GM18508 (cell line): ENCODE measurements around the gene ADRA2B.
"Not testable (repeated sequence)": the region's sequence is repeated elsewhere in the genome, so short reads cannot be mapped to it uniquely, and the experiment has no call there.

Experiments used
- ATAC-seq: cut with Tn5 transposase; IDR thresholded peaks from one replicate; pipeline ENCODE4 v1.9.1; 2021; ENCODE audit warnings: moderate number of reproducible peaks; ENCODE audit not compliant: insufficient read depth, unreplicated experiment

The ADRA2B gene

DNA sequence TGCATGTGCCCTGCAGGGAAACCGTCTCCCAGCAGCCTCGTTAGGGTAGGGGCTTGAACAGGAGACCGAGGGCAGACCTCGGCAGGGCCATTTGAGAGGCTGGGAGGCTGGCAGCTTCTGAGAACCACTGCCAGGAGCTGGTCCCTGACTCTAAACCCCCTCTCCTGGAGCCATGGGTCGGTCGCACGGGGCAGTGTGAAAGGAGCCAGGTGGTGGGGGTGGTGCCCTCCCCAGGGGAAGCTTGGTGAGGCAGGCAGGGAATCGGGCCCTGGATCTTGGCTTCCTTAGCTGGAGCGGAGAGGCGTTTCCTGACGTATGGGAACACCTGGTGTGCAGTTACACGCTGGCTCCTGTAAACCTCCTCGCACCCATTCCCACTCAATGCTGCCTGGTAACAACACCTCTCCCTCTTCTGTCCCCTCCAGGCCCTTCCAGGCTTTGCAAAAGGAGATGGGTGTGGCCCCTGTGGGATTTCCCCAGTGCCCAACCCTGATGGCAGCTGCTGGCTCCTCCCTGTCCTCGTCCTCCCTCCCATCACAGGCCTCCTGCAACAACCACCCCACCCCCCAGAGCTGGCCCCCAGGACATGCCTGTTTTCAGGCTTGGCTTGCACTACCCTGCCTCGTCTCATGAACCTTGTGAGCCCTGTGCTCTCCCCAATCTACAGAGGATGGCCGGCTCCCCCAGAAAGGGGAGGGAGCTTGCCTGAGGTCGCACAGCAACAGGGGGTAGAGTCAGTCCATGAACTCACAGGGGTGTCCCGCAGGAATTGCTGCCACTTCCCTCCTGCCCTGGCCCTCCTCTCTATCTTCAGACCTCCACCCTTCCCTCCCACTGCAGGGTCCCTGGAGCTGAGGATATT lies 24.4 kb downstream of the ADRA2B start:
- no peak for ATAC-seq

DNA sequence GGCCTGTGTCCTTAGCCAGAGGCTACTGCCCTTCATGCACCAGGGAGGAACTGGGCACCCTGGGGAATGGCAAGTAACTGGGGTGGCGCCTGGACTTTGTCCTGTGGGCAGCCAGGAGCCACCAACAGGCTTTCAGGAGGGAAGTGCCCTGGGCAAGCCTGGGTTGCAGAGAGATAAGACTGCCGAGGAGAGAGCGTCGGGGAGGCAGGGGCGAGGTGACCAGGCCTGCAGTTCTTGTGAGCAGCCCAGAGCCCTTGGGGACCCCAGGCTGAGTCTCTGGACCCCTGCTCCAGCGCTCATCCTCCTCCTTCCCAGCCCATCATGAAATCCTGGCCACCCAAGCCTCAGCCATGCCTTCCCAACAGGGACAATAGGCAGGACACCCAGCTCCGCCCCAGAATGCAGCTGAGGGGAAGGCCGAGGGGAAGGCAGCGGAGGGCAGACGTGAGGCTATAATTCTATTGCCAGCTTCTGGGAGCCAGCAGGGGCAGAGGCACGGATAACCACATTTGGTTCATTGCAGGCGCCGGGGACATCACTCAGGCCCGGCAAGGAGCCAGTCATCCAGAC lies 25.1 kb downstream of the ADRA2B start:
- no peak for ATAC-seq

DNA sequence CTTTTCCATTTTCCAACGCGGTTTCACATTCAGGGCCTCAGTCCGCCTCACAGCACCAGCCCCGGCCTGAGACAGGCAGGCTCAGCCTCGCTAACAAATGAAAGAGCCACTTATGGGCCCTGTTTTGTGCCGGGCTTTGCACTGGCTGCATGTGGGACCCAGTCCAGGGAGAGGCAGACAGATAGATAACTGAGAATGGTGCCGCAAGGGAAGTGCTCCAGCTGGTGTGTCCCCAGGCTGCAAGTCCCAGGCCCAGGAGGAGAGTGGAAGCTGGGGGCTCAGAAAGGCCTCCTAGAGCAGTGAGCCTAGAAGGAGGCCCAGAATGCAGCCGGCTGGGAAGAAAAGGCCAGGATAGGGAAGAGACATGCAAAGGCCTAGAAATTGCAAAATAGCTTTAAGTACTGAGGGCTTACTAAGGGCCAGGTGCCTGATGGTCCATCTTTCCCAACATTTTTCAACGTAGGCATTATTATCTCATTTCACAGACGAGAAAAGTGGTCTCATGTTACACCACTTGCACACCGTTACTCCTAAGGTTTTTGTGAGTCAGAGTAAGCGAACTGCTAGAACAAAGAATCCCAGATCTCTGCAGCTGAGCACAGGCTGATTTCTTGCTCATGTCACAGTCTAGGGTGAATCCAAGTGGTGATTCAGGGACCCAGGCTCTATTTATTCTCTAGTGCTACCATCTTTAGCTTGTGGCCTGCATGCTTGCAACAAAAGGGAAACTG lies 26.0 kb downstream of the ADRA2B start:
- no peak for ATAC-seq

DNA sequence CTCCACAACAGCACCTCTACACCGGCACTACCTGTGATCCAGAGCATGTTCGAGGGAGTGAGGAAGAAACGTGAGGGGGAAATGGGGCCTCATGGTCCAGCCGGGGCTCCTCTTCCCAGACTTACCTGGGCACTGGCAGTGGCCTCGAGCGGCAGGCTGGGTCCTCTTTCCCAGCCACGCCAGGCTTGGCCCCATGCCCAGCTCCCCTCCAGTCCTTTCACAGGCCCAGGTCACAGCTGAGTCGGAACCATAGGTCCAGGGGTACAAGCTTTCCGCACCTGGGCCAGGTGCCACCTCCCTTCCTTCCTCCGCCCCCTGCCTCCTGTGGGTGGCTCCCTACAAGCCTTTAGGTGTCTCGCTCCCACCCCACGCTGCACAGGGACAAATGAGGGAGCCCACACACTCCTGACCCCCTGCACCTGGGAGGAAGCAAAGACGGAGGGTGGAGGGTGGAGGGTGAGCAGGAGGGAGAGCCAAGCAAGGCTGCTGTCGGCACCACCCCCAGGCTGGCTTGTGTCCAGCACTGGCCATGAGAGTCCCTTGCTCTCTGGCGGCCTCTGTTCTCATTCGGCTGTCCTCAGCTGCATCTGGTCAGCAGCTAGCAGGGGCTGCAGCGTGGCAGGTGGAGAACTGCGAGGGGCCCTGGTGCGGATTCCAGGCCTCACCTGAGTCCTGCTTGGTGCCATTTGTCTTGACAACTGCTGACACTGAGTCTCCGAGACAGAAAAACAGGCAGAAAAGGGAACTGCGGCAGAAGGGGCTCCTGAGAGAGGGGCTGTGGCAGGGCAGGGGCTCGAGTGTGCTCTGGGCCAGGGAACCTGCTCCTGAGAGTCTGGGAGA lies 26.8 kb downstream of the ADRA2B start:
- ATAC-seq, result no peak

DNA sequence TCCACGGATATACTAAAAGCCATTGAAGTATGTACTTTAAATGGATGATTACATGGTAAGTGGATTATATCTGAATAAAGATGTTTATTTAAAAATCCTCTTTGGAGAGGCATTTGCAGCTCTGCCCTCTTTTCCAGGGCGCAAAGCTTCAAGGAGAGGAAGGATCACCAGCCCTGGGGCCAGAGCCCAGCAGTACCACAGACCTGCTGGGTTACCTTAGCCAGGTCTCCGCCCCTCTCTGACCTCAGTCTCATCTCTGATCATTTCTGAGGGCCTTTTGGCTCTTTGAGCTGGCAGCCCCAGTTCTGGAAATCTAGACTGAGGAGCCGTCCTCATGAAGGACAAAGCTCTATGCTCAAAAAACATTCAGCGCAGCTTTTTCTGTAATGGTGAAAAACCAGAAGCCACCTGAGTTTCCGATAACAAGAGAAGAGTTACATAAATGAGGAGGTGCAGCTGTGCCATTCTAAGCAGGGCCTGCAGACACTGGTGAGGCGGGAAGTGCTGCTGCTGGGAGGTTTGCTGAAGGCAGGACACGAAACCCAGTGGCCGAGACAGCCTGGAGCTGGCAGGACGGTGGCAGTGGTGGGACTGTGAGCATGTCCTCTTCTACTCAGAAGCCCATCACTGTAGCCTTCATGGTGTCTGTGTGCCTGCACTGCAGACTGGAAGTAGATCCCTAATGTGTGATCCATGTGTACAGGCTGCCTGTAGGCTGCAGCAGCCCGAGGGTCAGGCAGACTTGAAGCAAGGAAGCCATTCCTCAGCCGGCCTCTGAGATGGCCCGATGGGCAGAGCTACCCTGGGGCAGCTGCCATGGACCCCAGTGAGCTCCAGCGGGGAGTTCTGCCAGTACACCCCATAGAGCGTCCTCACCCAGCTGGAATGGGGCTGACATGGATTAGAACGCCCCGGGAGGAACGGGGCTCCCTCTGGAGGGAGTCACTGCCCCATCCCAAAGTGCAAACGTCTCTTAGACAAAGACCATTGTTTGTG lies 27.7 kb downstream of the ADRA2B start:
- no peak for ATAC-seq

DNA sequence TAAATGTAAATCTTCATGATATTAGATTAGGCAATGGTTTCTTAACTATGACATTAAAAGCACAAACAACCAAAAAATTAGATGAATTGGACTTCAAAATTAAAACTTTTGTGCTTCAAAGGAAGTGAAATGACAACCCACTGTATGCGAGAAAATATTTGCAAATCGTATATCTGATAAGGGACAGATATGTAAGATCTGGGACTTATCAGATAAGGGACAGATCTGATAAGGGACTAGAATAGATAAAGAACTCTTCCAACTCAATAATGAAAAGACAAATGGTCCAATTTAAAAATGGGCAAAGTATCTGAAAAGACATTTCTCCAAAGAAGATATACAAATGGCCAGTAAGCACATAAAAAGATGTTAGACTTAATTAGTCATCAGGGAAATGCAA lies 29.2 kb downstream of the ADRA2B start:
- ATAC-seq, result no peak

DNA sequence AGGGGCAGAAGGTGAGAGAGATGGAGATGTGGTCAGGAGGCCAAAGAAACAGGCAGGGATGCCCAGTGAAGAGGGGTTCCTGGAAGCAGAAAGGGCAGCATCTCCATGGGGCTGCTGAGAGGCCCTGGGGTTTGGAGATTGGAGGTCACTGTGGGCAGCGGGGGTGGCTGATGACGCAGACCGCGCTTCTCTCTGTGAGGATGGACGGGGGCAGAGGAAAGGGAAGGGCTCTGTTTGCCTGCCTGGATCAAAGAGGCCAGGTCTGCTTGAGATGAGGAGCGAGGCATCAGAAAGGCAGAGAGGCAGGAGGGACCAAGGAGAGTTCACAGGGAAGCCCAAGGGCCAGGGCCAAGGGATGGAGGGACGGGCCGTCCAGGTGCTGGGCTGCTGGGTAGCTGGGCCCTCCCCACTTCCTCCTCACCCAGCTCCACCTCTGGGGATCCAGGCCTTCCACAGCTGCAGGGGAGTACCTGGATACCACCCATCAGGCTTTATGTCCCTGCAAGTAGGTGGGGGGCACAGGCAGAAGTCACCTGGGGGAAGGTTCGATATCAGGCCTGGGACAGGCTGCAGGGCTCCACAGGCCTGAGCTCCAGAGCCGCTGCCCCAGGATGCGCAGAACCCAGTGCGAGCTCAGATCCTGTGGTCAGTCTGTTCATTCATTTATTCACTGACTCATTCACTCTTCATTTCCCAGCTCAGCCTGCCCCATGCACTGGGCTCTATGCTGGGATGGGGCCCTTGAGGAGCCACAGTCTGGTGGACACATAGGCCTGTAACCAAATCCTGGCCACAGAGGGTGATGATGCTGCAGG lies 30.6 kb downstream of the ADRA2B start:
- ATAC-seq, result no peak

DNA sequence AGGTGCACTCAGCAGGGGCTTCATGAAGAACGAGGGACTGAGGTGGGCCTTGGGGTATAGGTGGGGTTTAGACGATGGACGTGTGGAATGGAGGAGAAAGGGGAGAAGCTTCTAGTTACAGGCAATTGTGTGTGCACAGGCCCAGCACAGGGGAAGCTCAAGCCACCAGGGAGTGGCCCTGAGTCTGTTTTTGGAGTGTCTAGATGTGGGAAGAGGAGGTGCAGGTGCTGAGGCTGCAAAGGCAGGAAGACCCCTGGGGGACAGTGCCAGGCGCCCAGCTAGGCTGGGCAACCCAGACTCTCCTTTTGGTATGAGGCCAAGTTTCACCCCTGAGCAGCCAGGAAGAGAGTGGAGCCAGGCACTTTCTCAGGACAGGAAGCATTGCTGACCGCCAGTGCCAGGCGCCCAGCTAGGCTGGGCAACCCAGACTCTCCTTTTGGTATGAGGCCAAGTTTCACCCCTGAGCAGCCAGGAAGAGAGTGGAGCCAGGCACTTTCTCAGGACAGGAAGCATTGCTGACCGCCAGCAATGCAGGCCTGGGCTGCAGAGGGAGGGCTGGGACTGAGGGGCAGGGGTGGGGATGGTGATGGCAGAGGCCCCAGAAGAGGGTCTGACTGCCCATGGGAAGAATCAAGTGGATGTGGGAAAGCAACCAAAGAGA lies 31.4 kb downstream of the ADRA2B start:
- not testable (repeated sequence) for ATAC-seq

DNA sequence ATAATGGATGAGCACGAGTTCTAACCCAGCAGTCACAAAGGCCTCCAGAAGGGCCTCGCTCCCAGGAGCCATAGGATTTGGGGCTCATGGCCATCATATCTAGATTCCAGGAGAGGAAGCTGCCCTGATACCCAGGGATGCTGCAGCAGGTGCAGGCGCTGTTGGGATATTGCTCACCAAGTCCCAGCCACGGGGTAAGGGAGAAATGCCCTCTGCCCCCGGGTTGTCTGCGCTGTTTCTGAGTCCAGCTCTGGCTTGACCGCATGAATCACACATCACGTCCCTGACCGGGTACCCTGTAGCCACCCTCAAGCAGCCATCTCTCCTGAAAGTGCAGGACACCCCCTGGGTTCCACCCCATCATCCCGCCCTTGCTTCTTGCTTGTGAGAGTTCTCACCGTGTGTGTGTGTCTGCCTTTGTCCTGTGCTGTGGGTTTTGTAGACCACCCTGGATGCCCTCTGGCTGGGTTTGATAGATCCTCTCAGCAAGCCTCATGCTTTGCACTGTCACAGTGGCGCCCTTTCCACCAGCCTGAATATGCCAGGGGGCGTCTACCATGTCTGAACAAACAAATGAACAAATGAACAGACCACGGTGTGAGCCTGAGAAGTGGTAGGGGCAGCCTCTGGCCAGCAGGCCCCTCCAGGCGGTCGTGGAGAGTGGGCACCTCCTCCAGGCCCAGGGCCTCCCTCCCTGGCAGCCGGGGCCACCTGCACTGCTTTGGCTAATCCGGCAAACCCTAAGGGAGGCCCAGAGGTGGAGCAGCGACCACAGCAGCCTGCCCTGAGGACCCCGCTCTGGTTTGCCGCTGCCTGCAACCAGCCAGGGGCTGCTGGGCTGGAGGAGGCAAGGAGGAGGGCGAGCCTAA lies 32.1 kb downstream of the ADRA2B start:
- ATAC-seq, result no peak

DNA sequence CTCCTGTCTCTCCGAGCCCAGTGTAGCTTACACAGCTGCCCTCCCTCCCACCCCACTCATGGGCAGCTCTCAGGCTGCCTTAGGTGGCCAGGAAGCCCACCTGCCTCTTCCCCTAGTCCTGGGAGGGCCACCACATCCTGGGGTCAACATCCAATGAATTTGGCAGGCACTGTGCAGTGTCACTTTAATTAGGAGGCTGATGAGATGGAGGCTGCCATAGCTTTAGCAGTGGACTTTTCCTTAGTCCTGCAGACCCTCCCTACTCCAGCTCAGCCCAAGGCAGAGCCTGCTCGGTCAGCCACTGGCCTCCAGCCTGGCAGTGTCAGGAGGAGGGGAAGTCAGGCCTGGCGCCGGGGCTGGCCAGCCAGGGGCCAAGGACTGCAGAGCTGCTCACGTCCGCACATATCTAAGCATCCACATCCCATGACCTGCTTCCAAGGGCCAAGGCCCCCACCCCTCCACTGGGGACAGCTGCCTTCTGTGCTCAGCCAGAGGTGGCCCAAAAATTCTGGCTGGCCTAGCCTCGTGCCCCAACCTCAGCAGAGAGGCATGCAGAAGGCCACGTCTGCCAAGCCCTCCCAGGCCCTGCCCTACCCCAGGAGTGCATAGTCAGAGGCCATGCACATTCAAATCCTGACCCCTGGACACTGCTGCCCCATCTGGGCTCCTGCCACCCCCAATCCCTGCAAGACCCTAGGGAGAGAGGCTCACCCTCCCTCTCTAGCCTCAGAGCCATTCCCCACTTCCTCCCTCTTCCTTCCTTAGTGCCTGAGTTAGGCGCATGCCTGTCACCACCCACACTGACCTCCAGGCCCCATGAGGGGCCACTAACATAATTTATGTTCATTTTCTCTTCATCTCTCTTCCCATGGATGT lies 33.1 kb downstream of the ADRA2B start:
- no peak for ATAC-seq

DNA sequence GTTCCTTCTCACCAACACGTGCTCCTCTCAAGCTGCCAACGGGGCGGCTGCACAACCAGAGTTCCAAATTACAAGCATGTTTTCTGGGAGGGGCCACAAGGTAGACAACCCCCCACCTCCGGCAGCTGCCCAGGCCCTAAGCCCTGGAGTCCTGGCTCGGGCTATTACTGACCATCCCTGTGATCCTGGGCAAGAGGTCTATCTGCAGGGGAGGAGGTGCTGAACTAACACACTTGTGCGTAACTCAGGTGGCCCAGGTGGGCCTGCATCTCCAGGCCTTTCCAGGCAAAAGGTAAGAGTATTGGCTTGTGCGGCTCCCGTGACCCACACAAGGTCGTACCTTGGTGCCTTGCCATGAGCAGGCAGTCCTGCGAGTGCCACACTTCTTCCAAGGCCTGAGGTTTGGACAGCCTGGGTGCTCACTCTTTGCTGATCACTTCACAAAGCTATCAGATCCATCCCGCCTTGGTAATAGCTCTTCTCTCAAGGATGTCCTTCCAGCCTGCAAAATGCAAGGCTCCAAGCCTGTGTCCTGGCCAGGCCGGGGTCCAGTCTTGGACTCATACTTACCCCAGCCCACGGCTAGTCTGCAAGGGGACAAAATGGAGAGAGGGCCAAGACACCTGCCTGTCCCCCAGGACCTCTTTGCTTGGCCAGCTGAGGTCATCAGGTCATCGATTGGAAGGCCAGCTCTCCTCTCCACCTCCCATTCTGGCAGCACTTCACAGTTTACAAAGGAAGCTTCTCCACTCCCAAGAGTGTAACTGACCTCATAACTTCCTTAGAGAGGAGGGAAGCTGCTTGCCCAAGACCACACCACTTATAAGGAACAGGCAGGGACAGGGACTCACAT lies 33.9 kb downstream of the ADRA2B start:
- no peak for ATAC-seq

DNA sequence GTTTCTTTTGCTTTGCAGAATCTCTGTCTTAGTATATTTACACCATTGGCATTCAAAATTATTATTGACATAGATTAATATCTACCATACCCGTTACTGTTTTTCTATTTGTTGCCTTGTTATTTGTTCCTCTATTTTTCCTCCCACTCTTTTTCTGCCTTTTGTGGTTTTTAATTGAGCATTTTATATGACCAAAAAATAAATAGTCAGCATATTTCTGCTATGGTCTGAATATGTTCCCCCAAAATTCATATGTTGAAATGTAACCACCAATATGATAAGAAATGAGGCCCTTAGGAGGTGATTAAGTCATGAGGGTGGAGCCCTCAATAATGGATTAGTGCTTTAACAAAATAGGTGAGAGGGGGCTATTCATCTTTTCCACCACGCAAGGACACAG lies 35.3 kb downstream of the ADRA2B start:
- no peak for ATAC-seq

DNA sequence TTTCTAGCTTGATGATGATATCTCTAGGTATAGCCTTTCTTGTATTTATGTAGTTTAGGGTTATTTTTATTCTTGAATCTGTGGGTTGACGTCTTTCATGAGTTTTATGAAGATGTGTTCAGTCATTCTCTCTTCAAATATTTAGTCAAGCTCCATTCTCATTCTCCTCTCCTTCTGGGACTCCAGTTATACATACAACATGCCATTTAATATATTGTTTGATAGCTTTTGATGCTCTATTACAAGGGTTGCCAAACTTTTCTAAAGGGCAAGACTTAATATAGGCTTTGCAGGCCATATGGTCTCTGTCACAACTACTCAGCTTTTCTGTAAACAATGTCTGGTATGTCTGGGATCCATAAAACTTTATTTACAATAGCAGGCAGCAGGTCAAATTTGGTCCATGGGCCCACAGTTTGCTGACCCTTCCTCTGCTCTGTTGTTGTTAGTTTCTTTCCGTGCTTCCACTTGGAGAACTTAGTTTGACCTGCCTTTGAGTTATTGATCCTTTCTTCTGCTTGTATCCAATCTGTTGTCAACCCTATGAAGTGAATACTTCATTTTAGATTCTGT lies 41.1 kb downstream of the ADRA2B start:
- no peak for ATAC-seq

DNA sequence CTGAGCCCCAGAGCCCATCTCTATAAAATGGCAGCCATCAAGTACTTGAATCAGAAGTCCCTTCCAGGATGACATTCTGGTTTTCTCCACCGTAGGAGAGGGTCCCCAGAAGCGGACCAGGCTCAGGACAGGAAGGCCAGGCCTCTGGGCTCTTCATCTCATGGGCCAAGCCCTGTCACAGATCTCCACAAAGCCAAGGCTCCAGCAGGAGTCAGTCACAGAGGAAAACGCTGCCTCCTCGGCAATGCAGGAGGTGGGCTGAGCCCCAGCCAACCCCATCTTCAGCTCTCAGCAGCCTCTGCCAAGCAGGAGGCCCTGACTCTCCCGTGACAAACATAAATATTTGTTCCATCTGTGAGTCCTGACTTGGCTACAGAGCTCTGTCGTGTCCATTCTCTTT lies 42.2 kb downstream of the ADRA2B start:
- no peak for ATAC-seq
